ENCODE measurements around the gene PAK1.

- TF ChIP-seq CTCF (IDR thresholded peaks at IDR 0.05) (no peak), POLR2A (IDR thresholded peaks at IDR 0.05) (no peak)
Measured at GRCh38 chr11:77303328-77303727, 170.6 kb downstream of the PAK1 start.
